C4-2B (cell line): ENCODE results near the gene DPP4.

Experiments
- H3K27ac ChIP-seq: fragments of 450-650 bp; 2 replicates; pipeline ENCODE4 v1.5.1; 2017
- ZFX ChIP-seq: fragments of 450-650 bp; IDR thresholded peaks from 2 replicates; pipeline ENCODE4 v1.6.1; 2017
- TF ChIP-seq, protein P1 (sequence below): fragments of 450-650 bp; conservative IDR thresholded peaks from 2 replicates; pipeline ENCODE4 v1.5.1; 2017; ENCODE audit warnings: mild to moderate bottlenecking

DPP4 gene

DNA sequence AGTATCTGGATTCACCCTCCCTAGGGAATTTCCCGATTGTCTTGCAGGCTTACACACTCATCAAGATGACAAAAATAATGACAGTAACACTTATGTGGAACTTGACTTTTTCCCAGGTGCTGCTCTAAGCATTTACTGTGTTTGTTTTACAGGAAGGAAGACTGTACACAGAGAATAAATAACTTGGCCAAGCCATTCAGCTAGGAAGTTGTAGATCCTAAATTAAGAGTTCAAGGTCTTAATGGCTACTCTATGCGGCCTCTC lies 549 bp upstream of the DPP4 start:
- H3K27ac ChIP-seq = peak overlapping the region; percentile 96
- no peak for TF ChIP-seq ZFX
- TF ChIP-seq, protein P1, sequence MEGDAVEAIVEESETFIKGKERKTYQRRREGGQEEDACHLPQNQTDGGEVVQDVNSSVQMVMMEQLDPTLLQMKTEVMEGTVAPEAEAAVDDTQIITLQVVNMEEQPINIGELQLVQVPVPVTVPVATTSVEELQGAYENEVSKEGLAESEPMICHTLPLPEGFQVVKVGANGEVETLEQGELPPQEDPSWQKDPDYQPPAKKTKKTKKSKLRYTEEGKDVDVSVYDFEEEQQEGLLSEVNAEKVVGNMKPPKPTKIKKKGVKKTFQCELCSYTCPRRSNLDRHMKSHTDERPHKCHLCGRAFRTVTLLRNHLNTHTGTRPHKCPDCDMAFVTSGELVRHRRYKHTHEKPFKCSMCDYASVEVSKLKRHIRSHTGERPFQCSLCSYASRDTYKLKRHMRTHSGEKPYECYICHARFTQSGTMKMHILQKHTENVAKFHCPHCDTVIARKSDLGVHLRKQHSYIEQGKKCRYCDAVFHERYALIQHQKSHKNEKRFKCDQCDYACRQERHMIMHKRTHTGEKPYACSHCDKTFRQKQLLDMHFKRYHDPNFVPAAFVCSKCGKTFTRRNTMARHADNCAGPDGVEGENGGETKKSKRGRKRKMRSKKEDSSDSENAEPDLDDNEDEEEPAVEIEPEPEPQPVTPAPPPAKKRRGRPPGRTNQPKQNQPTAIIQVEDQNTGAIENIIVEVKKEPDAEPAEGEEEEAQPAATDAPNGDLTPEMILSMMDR = no peak

DNA sequence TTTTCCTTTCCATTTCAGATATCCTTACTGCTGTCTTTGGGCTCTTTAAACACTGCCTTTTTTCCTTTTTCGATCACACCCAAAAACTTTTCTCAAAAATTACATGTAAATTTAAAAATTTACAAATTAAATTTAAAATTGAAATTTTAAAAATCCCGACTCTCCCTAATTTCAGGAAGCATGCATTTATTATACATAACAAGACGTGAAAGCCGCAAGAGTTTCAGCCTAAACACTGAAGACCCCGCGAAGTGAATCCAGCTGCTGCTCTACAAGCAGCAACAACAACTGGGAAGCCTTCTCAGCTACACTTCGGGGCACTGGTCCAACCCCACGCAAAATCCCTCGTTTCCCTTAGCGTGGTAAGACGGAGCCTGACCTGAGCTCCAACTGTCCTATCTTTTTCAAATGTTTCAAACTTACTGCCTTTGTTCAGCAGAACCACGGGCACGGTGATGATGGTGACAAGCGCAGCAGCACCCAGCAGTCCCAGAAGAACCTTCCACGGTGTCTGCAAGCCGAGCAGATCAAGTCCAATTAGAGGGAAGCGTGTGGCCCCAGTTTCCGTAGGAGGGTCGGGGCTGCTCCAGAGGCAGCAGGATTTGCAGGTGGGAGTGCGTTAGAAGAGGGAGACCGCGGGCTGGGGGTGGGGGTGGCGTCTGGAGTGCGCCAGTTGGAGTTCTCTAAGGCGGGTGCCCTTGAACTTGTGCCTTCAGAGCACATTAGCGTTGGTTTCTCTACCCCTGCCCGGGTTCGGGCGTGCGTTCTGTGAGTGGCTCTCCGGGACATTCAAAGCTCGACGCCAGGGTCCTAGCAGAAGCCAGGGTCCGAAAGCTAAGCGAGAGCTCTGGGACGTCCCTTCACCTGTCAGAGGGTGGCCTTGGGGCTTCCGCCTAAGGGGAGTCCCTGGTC lies 783 bp downstream of the DPP4 start:
- H3K27ac ChIP-seq = peak overlapping the region; percentile 96
- TF ChIP-seq, protein P1 = no peak
- TF ChIP-seq ZFX = no peak

DNA sequence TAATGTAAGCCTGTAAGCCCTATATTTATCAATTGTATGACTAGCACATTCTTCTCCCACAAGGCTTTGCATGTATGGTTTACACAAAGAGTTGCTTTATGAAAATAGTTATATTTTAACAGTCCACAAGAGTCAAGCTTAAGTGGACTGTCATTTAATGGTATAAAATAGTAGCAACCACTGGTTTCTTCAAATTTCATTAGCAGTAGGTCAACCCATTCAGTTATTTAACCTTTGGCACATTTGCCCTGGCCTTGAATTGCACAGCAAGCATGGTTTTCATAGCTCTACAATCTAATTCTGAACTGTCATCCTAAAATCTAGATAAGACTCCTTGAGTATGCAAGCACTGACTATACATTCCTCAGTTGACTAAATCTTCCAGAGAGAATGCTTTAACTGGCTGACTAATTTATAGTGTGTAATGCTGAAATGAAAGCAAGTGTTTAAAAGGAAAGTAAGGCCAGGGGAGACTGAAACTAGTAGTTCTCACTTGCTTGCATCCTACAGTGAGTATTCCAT lies 1.8 kb downstream of the DPP4 start:
- TF ChIP-seq ZFX = no peak
- TF ChIP-seq, protein P1 = no peak
- no peak overlapping the region for H3K27ac ChIP-seq

DNA sequence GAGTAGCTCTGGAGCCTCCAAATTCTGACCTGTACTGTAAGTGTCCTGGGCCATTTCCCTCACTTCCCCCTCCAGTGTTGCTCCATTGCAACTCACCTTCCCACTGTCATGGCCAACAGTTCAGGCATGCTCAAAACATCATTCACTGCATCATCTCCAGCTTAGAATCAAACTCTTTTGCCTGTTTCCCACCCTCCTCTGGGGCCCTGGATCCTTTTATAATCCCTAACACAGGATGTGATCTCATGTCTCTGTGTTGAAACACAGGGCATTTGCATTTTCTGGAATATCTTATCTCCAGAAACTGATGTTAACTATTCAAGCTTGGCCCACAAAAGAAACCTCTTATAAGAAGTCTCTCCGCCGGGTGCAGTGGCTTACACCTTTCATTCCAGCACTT lies 3.0 kb downstream of the DPP4 start:
- H3K27ac ChIP-seq = peak overlapping the region; percentile 5; the same call in 1 of the 2 replicates
- TF ChIP-seq ZFX = no peak

DNA sequence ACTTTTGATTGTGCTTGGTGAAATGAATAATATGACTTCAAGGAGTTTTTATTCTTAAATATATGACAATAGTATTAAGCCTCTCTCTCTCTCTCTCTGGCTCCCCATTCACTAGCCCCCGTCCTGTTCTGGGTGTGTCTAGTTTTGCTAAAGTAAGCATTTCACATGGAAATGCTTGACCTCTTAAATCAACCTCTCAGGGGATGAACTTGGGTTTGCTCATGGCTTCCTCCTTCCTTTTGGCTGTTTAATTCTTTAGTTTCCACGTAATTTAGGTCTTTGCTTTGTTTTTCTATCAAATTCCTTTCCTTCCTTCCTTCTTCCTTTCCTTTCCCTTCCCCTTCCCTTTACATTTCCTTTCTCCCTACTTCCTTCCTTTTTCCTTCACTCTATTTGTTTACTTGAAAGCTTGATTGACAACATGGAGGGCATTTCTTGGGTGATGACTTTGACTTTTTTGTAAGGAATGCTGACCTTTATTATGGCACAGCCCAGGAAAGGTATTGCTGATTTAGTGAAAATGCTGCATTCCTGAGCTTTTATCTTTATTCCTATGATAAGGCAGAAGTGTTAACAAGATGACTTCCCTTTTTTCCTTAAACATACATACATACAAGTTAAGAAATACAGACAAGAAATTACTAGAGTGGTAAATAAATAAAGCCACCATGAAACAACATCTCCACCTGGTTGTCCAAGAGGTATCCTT lies 3.6 kb downstream of the DPP4 start:
- H3K27ac ChIP-seq = peak overlapping the region; percentile 5; the same call in 1 of the 2 replicates

DNA sequence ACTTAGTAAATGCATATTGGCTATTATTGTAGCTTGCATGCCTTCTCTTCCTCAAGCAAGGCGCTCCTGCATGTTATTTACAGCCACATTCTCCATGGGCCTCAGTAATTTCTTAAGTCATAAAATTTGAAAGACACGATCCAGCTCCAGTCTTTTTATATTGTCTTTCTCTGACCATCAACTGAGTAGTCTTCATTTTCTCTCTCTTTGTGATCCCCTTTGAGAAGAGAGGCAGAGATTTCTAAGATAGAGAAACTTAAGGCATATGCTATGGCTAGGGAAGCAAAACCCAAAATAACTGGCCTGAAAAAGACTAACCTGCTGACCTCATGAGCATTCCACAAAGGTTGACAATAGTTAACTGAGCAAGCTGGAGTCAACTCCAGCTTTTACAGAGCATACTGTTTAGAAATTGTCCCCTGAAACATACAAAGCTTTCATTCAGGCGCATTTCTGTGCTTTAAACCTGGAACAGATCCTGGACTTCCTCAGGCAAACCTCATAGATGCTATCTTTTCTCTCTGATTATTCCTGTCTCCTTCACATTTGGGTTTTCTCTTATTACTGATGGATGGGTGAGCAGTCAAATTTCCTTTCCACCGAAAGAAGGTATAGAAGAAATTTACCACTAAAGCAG lies 4.6 kb downstream of the DPP4 start:
- no peak overlapping the region for H3K27ac ChIP-seq
- TF ChIP-seq, protein P1 = no peak
- TF ChIP-seq ZFX = no peak

More for the DNA sequence above, 3.6 kb downstream of the DPP4 start:
- TF ChIP-seq ZFX = no peak
- TF ChIP-seq, protein P1 = no peak

DNA sequence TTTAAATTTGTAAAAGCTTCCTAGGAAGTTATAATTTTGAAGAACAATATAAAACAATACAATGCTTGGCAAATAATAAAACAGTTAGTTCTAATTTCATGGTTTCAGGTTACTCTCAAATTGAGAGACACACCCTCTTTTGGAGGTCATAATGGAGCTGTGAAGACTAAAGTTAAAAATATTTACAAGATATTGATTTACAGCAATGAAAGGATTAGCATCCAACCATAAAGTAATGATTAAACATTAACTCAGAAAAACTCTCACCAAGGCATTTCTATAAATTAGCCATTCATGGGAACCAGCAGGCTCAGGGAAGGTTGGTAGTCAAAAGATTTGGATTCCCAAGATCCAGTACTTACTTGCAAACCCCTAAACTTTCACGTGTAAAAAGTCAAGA lies 6.4 kb downstream of the DPP4 start:
- H3K27ac ChIP-seq = no peak overlapping the region

More for the DNA sequence above, 6.4 kb downstream of the DPP4 start:
- TF ChIP-seq, protein P1 = no peak
- no peak for TF ChIP-seq ZFX
